GM21717 (cell line): Measurements from ENCODE around the gene UBE4A.

Experiments used
- ATAC-seq: cut with Tn5 transposase; IDR thresholded peaks from one replicate; pipeline ENCODE4 v1.9.1; 2021; ENCODE audit warnings: mild to moderate bottlenecking, moderate library complexity; ENCODE audit not compliant: unreplicated experiment

The UBE4A gene

DNA sequence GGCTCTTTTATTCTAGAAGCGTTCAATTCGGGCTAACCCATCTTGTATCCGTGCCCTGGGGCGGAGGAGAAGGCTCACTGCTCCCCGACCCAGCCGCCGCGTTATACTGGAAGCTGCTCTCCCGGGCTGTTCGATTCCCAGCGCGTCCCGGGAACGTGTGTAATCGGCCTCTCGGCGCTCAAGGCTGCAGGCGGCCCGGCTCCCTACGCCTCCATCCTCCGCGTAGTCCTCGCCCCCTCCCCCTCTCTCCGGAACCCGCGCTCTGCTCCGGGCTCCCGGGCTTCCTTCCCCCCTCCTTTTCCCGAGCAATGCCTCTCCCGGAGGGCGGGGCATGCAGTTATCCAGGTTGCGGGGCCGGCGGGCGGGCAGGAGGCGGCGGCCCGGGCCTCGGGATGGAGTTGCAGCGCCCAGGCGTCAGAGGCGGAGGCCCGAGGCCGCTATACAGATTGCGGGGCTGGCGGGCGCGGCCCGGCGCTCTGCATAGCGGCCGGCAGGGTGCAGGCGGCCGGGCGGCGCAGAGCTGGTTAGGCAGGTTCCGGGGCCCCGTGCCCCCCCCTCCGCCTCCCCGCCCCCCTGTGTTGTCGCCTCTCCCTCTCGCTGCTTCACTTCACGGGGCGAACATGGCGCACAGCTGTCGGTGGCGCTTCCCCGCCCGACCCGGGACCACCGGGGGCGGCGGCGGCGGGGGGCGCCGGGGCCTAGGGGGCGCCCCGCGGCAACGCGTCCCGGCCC is 76.7 kb downstream of the UBE4A start, which contains the start of gene KMT2A:
TSS of gene KMT2A (plus strand) at position 600 of the 732 bp plus-strand sequence. CDS start at position 621, 21 bp downstream.
- peak; percentile 32 for ATAC-seq

DNA sequence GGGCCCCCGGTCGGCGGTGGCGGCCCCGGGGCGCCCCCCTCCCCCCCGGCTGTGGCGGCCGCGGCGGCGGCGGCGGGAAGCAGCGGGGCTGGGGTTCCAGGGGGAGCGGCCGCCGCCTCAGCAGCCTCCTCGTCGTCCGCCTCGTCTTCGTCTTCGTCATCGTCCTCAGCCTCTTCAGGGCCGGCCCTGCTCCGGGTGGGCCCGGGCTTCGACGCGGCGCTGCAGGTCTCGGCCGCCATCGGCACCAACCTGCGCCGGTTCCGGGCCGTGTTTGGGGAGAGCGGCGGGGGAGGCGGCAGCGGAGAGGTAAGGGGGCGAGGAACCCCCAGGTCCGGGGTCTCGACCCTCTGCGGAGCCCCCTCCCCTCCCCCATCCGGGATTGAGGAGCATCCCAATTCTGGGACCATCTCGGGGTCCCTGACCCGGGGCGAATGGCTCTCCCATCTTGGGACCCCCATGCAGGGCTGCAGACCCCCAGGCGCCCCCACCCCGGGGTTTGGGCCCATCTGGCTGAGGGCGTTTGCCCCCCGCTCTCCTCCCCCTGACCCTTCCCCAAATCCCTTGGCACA is 77.3 kb downstream of the UBE4A start:
- peak; percentile 10 for ATAC-seq

DNA sequence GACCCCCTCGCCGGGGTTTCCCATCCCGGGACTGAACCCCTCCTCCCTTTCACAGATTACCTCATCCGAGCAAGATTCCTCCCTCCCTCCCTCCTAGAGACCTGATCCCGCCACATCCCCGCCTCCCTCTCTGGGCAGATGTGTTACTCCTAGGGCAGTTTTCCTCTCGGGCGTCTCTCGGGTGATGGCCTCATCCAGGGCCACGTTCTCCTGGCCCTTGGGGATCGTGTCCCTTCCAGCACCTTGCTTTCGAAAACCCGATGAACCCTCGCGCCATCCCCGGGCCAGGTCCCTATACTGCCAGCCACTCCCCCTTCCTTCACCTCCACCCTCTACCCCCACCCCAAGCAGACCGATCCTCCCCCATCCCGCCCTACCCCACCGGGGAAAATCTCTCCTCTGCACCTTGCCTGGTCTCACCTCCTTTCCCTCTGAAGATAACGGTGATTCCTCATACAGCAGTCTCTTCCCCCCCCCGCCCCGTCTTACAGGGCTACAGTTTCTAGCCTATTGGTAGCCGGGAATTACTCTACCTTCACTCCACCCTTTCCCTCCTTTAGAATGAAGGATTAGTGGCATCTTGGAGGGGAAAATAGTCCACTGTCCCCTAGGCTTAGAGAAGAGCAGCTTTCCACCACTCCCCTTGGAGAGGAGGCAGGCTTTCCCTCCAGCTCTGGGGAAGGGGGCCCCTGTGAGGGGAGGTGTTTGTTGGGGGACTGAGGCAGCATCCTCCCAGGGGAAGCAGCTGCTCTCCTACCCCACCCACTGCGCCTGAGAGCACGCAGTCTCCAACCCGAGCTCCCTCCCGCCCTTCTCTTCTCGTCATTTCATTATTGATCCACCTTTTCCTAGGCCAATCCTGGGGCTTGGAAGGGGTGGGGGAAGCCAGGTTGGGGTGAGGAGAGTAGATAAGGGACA is 78.1 kb downstream of the UBE4A start:
- ATAC-seq: no peak

DNA sequence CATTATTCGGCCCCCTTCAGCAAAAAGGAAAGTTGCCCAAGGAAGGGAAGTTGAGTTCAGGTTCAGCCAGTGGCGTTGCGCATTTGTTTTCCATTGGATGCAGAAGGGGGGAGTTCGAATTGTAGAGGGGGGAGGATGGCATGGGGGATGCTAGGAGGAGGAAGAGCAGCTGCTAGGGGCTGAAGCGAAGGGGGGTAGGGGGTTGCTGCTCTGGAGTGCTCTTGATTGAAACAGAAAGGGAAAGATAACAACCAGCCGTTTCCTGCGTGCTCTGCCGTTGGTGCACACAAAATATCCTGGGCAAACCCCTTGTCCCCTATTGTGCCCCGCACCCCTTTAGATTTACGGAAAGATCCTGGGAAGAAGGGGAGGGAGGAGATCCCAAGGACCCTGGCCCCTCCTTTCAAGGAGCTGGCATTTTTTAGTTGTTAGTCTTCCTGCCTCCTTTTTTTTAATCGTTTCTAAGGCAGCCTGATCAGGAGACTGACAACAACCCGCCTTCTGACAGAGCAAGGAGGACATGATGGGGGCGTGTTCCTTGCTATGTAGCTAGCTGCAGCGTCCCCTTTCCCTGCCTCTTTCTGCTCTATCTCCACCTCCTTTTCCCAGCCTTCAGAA is 79.0 kb downstream of the UBE4A start:
- ATAC-seq: no peak

DNA sequence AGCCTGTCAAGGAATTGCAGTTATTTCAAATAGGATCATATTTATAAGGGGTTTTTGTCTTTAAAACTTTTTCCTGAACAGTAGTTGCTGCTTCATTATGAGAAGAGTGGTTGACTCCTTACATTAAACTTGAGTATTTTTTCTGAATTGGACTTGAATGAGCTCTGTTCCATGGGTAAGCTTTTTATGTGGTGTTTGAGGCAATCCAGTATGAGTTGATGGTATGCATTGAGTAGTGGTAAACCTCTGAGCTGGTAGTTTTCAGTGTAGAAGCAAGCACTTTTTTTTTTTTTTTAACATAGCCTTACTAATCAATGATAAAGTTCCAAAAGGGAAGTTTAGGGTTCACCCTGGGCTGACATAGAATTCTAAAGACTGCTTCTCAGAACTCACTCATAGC is 80.2 kb downstream of the UBE4A start:
- no peak for ATAC-seq

DNA sequence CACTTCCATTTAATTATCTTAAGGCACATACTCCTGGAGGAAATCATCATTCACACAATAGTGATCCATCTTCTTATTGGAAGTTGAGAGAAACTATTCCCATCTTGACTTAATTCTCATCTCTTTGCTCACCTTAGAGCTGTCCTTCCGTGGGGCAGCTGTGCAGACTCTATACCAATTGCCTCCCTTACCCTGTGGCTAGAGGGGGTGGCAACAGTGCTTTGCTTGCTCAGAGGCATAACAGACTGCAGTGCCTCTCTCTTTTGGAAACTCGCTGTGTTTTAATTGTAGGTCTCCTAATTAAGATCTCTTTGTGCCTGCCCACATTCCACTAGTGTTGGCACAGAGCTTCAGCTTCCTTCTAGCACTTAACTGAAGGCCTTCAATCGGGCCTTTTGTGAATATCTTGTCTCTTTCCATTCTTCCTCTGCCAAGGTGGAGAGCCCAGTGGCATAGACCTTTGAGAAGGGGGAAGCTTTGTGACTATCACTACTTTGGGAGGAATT is 82.4 kb downstream of the UBE4A start:
- no peak for ATAC-seq

DNA sequence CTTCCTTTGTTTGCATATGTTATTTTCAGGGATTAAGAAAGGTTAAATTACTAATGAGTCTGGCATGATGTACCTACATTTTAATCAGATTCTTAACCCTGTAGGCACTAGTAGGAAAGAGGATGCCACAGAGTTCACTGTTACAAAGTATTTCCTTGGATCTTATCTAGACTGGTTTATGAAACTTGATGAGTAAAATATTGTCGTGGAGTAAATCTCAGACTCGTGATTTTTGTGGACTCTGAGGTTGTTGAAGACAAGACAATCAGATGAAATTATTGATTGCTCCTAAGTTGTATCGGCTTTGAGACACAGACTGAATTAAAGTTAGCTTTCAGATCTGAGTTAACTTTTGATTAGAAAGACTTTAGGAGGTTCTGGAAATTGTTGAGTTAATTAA is 82.9 kb downstream of the UBE4A start:
- ATAC-seq: no peak

DNA sequence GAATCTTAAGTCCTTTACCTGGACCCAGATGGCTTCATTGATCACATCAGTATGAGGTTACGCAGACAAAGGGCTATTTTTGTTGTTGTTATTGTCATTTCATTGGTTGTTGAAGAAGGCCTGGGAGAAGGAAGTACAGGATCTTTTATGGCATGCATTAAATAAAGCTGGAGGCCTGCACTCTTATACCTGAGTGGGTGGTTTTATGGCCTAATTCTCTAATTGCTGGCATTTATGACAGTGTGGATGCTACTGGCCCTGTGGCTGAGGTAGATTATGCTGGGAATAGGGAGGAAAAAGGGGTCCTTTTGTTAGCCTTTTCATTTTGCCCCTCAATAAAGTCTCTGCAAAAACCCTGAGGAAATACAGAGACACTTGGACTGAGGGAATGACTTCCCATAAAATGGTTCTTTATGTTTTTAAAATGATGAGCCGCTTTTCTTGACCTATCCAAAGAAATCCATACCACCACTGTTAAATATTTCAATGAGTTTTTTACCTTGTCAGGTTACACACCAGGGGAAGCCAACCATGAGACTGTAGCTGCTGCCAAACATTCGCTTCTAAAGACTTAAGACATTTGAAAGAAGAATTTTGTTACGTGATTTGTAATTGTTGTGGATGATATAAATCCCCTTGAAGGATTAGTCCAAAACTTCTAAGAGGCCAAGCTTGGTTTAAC is 83.6 kb downstream of the UBE4A start:
- ATAC-seq: no peak

GRCh38 chr11:118443590-118444218 is 84.3 kb downstream of the UBE4A start:
- ATAC-seq: peak; percentile 45

- no peak for ATAC-seq
These were observed 88.0 kb downstream of the UBE4A start for GRCh38 chr11:118447423-118447822.

GRCh38 chr11:118448294-118448693 is 88.9 kb downstream of the UBE4A start:
- ATAC-seq: peak; percentile 75
